ENCODE data around the gene SNX25. TPM values are rescaled to one million over a fixed set of nuclear protein-coding genes. Genes with fewer than 3 reads are reported as not detected.
A peak's percentile ranks its signal among the peaks of the same experiment; 100 is the strongest.
"Not testable (repeated sequence)": the region's sequence is repeated elsewhere in the genome, so short reads cannot be mapped to it uniquely, and the experiment has no call there.

Gene SNX25
- total RNA-seq, 1 donor from 2014 or later, result 29.5 TPM

DNA sequence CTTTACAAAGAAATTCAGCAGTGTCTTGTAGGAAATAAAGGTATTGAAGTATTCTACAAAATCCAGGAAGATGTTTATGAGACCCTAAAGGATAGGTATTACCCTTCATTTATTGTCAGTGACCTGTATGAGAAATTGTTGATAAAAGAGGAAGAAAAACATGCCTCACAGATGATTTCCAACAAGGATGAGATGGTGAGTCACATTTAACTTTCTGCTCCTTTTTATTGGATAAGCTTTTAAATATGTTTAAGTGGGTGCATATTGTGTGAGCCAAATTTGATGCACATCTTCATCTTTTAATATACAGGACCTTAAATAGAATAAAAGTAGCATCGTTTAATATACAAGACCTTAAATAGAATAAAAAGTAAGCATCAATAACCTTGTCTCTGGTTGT is 114.2 kb downstream of the SNX25 start:
- H3K36me3 Mint-ChIP-seq (ENCODE audit: low read depth, unreplicated experiment), result peaks cover 21% of the 10 kb centered on the region
- no peaks in the 10 kb centered on the region for H3K27me3 ChIP-seq (ENCODE audit: insufficient read depth, low read length)
- peaks cover 29% of the 10 kb centered on the region for H3K4me1 Mint-ChIP-seq (ENCODE audit: low read depth, unreplicated experiment)
- no peaks in the 10 kb centered on the region for H3K27me3 Mint-ChIP-seq (ENCODE audit: low read depth, unreplicated experiment)
- H3K4me3 ChIP-seq (ENCODE audit: insufficient read depth, low read depth, low read length), result no peak overlapping the region
- H3K4me2 ChIP-seq (ENCODE audit: low read length), result peak overlapping the region; percentile 30
- peak; percentile 69 for FAIRE-seq
- H3K9ac ChIP-seq (ENCODE audit: low read length), result no peak overlapping the region
- no peaks in the 10 kb centered on the region for H3K9me3 ChIP-seq (ENCODE audit: insufficient read depth, low read depth, low read length)
- no peak overlapping the region for H3K27ac Mint-ChIP-seq (ENCODE audit: unreplicated experiment)
- no peak overlapping the region for H3K4me3 Mint-ChIP-seq (ENCODE audit: unreplicated experiment)
- peaks cover 11% of the 10 kb centered on the region for H3K4me1 ChIP-seq (ENCODE audit: insufficient read depth, low read length)
- no peak overlapping the region for H3K27ac ChIP-seq (ENCODE audit: low read depth, low read length)
- no peak for TF ChIP-seq EZH2 (IDR thresholded peaks at IDR 0.05; ENCODE audit: insufficient read depth, low read length)
- TF ChIP-seq, protein P1, sequence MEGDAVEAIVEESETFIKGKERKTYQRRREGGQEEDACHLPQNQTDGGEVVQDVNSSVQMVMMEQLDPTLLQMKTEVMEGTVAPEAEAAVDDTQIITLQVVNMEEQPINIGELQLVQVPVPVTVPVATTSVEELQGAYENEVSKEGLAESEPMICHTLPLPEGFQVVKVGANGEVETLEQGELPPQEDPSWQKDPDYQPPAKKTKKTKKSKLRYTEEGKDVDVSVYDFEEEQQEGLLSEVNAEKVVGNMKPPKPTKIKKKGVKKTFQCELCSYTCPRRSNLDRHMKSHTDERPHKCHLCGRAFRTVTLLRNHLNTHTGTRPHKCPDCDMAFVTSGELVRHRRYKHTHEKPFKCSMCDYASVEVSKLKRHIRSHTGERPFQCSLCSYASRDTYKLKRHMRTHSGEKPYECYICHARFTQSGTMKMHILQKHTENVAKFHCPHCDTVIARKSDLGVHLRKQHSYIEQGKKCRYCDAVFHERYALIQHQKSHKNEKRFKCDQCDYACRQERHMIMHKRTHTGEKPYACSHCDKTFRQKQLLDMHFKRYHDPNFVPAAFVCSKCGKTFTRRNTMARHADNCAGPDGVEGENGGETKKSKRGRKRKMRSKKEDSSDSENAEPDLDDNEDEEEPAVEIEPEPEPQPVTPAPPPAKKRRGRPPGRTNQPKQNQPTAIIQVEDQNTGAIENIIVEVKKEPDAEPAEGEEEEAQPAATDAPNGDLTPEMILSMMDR (IDR thresholded peaks at IDR 0.05; ENCODE audit: insufficient read depth, low read depth, low read length), result no peak
- H4K20me1 ChIP-seq (ENCODE audit: insufficient read depth, low read length), result no peaks in the 10 kb centered on the region
- DNase-seq (ENCODE audit: low read depth), result no peak
- no peak overlapping the region for H2AFZ ChIP-seq (ENCODE audit: low read depth, low read length)
- peaks cover 9% of the 10 kb centered on the region for H3K9me3 Mint-ChIP-seq (ENCODE audit: unreplicated experiment)
- peaks cover 4% of the 10 kb centered on the region for H3K36me3 ChIP-seq (ENCODE audit: insufficient read depth, low read length)
- H3K79me2 ChIP-seq (ENCODE audit: insufficient read depth, low read length), result no peaks in the 10 kb centered on the region

DNA sequence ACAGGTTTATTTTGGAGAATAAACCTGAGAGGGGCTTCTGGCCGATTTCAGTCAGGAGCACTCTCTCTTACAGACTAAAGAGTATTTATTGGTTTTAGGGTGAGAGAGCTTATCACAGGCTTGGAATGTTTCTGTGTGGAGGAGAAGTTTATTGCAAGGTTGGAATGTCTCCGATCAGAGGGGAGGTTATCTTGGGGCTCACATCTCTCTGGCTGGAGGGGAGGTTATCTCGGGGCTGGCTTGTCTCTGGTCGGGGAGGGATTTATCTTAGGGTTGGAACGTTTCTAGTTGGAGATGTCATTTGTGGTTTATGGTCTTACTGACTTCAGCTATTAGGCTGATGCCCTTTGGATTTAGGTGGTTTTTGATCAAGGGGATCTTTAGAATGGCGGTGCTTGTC is 115.0 kb downstream of the SNX25 start:
- H3K27ac Mint-ChIP-seq (ENCODE audit: unreplicated experiment), result peak overlapping the region; percentile 88
- DNase-seq (ENCODE audit: low read depth); H3K9me3 ChIP-seq (ENCODE audit: insufficient read depth, low read depth, low read length); H3K36me3 ChIP-seq (ENCODE audit: insufficient read depth, low read length); H3K27ac ChIP-seq (ENCODE audit: low read depth, low read length); H3K27me3 ChIP-seq (ENCODE audit: insufficient read depth, low read length); H3K4me3 ChIP-seq (ENCODE audit: insufficient read depth, low read depth, low read length); H3K4me1 ChIP-seq (ENCODE audit: insufficient read depth, low read length); H3K4me3 Mint-ChIP-seq (ENCODE audit: unreplicated experiment); FAIRE-seq; H3K27me3 Mint-ChIP-seq (ENCODE audit: low read depth, unreplicated experiment); H3K9ac ChIP-seq (ENCODE audit: low read length); H4K20me1 ChIP-seq (ENCODE audit: insufficient read depth, low read length); H2AFZ ChIP-seq (ENCODE audit: low read depth, low read length); H3K79me2 ChIP-seq (ENCODE audit: insufficient read depth, low read length); H3K4me2 ChIP-seq (ENCODE audit: low read length): not testable (repeated sequence)
- peaks cover 31% of the 10 kb centered on the region for H3K4me1 Mint-ChIP-seq (ENCODE audit: low read depth, unreplicated experiment)
- peaks cover 26% of the 10 kb centered on the region for H3K36me3 Mint-ChIP-seq (ENCODE audit: low read depth, unreplicated experiment)
- H3K9me3 Mint-ChIP-seq (ENCODE audit: unreplicated experiment), result peaks cover 13% of the 10 kb centered on the region

DNA sequence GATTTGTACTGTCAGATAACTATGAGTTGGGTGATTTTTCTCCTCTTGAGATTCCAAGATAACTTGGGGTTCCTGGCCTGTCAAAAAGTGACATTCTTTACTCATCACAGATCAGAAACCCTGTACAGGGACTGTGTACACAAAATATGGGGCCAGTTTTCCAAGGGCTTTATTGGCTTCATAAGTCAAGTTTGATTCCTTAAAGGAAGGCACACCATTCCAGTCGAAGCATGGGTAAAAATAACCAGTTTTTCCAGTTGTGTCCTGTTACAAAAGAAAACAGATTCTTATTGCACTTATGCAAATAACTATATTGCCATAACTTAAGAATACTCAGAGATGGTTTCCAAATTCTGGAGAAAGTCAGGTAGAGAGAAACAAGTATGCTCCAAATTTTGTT is 116.3 kb downstream of the SNX25 start:
- H3K4me2 ChIP-seq (ENCODE audit: low read length); H3K79me2 ChIP-seq (ENCODE audit: insufficient read depth, low read length); H3K27ac Mint-ChIP-seq (ENCODE audit: unreplicated experiment); H3K27ac ChIP-seq (ENCODE audit: low read depth, low read length); H3K4me1 ChIP-seq (ENCODE audit: insufficient read depth, low read length); H3K36me3 ChIP-seq (ENCODE audit: insufficient read depth, low read length); H3K9ac ChIP-seq (ENCODE audit: low read length); DNase-seq (ENCODE audit: low read depth); H3K4me3 ChIP-seq (ENCODE audit: insufficient read depth, low read depth, low read length); H2AFZ ChIP-seq (ENCODE audit: low read depth, low read length); H3K4me3 Mint-ChIP-seq (ENCODE audit: unreplicated experiment); H4K20me1 ChIP-seq (ENCODE audit: insufficient read depth, low read length); H3K27me3 ChIP-seq (ENCODE audit: insufficient read depth, low read length); H3K9me3 ChIP-seq (ENCODE audit: insufficient read depth, low read depth, low read length); FAIRE-seq; H3K9me3 Mint-ChIP-seq (ENCODE audit: unreplicated experiment); H3K27me3 Mint-ChIP-seq (ENCODE audit: low read depth, unreplicated experiment): not testable (repeated sequence)
- Mint-ChIP-seq H3K36me3 (ENCODE audit: low read depth, unreplicated experiment) (peaks cover 24% of the 10 kb centered on the region), H3K4me1 (ENCODE audit: low read depth, unreplicated experiment) (peaks cover 39% of the 10 kb centered on the region)

DNA sequence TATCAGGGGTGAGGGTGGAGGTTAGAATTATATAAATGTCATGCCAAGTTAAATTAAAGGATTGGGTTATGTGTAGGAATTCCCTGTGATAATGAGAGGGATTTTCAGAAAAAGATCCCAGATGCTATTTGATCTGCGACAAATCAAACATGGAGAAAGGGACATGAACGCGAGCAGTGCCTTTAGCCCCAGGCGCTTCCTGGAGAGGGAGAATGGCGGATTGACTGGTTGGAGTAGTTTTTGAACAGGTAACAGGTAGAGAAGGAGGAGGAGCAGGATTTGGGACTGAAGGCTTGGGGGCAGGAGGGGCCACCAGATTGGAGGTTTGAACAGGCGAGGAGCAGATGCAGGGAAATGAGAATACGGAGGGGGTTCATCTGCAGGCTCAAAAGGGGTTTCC is 119.2 kb downstream of the SNX25 start:
- no peak overlapping the region for H3K27ac ChIP-seq (ENCODE audit: low read depth, low read length)
- no peaks in the 10 kb centered on the region for H3K79me2 ChIP-seq (ENCODE audit: insufficient read depth, low read length)
- Mint-ChIP-seq H3K9me3 (ENCODE audit: unreplicated experiment) (peaks cover 7% of the 10 kb centered on the region), H3K27me3 (ENCODE audit: low read depth, unreplicated experiment) (no peaks in the 10 kb centered on the region), H3K4me1 (ENCODE audit: low read depth, unreplicated experiment) (peaks cover 35% of the 10 kb centered on the region), H3K27ac (ENCODE audit: unreplicated experiment) (peak overlapping the region; percentile 21), H3K36me3 (ENCODE audit: low read depth, unreplicated experiment) (peaks cover 21% of the 10 kb centered on the region), H3K4me3 (ENCODE audit: unreplicated experiment) (no peak overlapping the region)
- FAIRE-seq, result no peak
- H3K9ac ChIP-seq (ENCODE audit: low read length), result no peak overlapping the region
- TF ChIP-seq, protein P1 (IDR thresholded peaks at IDR 0.05; ENCODE audit: insufficient read depth, low read depth, low read length), result no peak
- no peak for TF ChIP-seq EZH2 (IDR thresholded peaks at IDR 0.05; ENCODE audit: insufficient read depth, low read length)
- H3K9me3 ChIP-seq (ENCODE audit: insufficient read depth, low read depth, low read length), result peaks cover 7% of the 10 kb centered on the region
- DNase-seq (ENCODE audit: low read depth), result no peak
- H4K20me1 ChIP-seq (ENCODE audit: insufficient read depth, low read length), result no peaks in the 10 kb centered on the region
- H3K36me3 ChIP-seq (ENCODE audit: insufficient read depth, low read length), result no peaks in the 10 kb centered on the region
- no peaks in the 10 kb centered on the region for H3K27me3 ChIP-seq (ENCODE audit: insufficient read depth, low read length)
- H3K4me2 ChIP-seq (ENCODE audit: low read length), result no peak overlapping the region
- H3K4me1 ChIP-seq (ENCODE audit: insufficient read depth, low read length), result peaks cover 5% of the 10 kb centered on the region
- no peak overlapping the region for H2AFZ ChIP-seq (ENCODE audit: low read depth, low read length)
- no peak overlapping the region for H3K4me3 ChIP-seq (ENCODE audit: insufficient read depth, low read depth, low read length)

DNA sequence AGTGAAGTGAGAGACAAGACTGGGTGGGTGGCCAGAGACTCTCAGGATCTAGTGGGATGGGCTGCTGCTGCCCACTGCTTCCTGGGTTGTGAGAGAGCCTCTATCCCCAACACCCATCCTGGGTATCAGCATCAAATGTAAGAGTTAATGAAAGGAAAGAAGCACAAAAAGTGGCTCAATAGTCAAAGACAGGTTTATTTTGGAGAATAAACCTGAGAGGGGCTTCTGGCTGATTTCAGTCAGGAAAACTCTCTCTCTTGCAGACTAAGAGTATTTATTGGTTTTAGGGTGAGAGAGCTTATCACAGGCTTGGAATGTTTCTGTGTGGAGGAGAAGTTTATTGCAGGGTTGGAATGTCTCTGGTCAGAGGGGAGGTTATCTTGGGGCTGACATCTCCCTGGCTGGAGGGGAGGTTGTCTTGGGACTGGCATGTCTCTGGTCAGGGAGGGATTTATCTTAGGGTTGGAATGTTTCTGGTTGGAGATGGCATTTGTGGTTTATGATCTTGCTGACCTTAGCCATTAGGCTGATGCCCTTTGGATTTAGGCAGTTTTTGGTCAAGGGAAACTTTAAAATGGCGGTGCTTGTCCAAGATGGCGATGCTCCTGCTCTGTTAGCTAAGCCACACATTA is 120.6 kb downstream of the SNX25 start:
- not testable (repeated sequence) for H3K9me3 ChIP-seq (ENCODE audit: insufficient read depth, low read depth, low read length); DNase-seq (ENCODE audit: low read depth); H3K9ac ChIP-seq (ENCODE audit: low read length); FAIRE-seq; H3K4me2 ChIP-seq (ENCODE audit: low read length); H3K9me3 Mint-ChIP-seq (ENCODE audit: unreplicated experiment); H3K36me3 ChIP-seq (ENCODE audit: insufficient read depth, low read length); H2AFZ ChIP-seq (ENCODE audit: low read depth, low read length); H3K4me1 ChIP-seq (ENCODE audit: insufficient read depth, low read length); H4K20me1 ChIP-seq (ENCODE audit: insufficient read depth, low read length); H3K4me3 ChIP-seq (ENCODE audit: insufficient read depth, low read depth, low read length); H3K27me3 Mint-ChIP-seq (ENCODE audit: low read depth, unreplicated experiment); H3K27ac ChIP-seq (ENCODE audit: low read depth, low read length); H3K79me2 ChIP-seq (ENCODE audit: insufficient read depth, low read length); H3K27me3 ChIP-seq (ENCODE audit: insufficient read depth, low read length)
- H3K27ac Mint-ChIP-seq (ENCODE audit: unreplicated experiment), result peak overlapping the region; percentile 81
- H3K4me1 Mint-ChIP-seq (ENCODE audit: low read depth, unreplicated experiment), result peaks cover 24% of the 10 kb centered on the region
- peak overlapping the region; percentile 29 for H3K4me3 Mint-ChIP-seq (ENCODE audit: unreplicated experiment)
- peaks cover 17% of the 10 kb centered on the region for H3K36me3 Mint-ChIP-seq (ENCODE audit: low read depth, unreplicated experiment)
